Neuronal stem cell (in vitro differentiated cells): ENCODE measurements around the gene ARHGAP44.

Experiments
- DNase-seq: peaks from one replicate; pipeline ENCODE4 v3.0.0-alpha.2; 2013; ENCODE audit warnings: low spot score
- H2AFZ ChIP-seq: one replicate; pipeline ENCODE4 v1.6.1; 2013; ENCODE audit warnings: mild to moderate bottlenecking, low read length, inconsistent platforms
- H2AK5ac ChIP-seq: 2 replicates; pipeline ENCODE4 v1.6.1; 2013; ENCODE audit warnings: low read depth, mild to moderate bottlenecking, inconsistent platforms, low read length, moderate library complexity, mixed read lengths
- H2BK120ac ChIP-seq: 2 replicates; pipeline ENCODE4 v1.6.1; 2013; ENCODE audit warnings: low read depth, mild to moderate bottlenecking, inconsistent platforms, low read length, moderate library complexity, mixed read lengths
- H2BK12ac ChIP-seq: one replicate; pipeline ENCODE4 v1.6.1; 2013; ENCODE audit warnings: low read length, inconsistent platforms
- H2BK15ac ChIP-seq: 2 replicates; pipeline ENCODE4 v1.6.1; 2013; ENCODE audit warnings: mild to moderate bottlenecking, low read length, inconsistent platforms, mixed read lengths
- H2BK5ac ChIP-seq: one replicate; pipeline ENCODE4 v1.6.1; 2013; ENCODE audit warnings: inconsistent platforms, mild to moderate bottlenecking, low read length, moderate library complexity
- H3K14ac ChIP-seq: one replicate; pipeline ENCODE4 v1.6.1; 2013; ENCODE audit warnings: low read length, inconsistent platforms
- H3K18ac ChIP-seq: 2 replicates; pipeline ENCODE4 v1.6.1; 2013; ENCODE audit warnings: low read length, inconsistent platforms
- H3K23ac ChIP-seq: 2 replicates; pipeline ENCODE4 v1.6.1; 2013; ENCODE audit warnings: low read depth, mild to moderate bottlenecking, mixed read lengths, low read length, inconsistent platforms; ENCODE audit not compliant: poor library complexity
- H3K27ac ChIP-seq: replicated peaks from 3 replicates; pipeline ENCODE4 v1.5.1; 2013; ENCODE audit warnings: low read length, inconsistent platforms
- H3K27me3 ChIP-seq, 3 experiments: 2 replicates each; pipeline ENCODE4 v1.6.1; 2013; ENCODE audit warnings: low read length in 3 of 3, mild to moderate bottlenecking in 2 of 3, inconsistent platforms in 1 of 3, low read depth in 1 of 3, mixed read lengths in 1 of 3, moderate library complexity in 1 of 3; ENCODE audit not compliant: control insufficient read depth in 3 of 3, insufficient read depth in 3 of 3
- H3K36me3 ChIP-seq, 2 donors: replicated peaks in 1 of 2; 2 replicates each; pipeline ENCODE4 v1.6.1; 2013; ENCODE audit warnings: low read length in 2 of 2; ENCODE audit not compliant: control insufficient read depth in 2 of 2, insufficient read depth in 2 of 2
- H3K4ac ChIP-seq: 2 replicates; pipeline ENCODE4 v1.6.1; 2013; ENCODE audit warnings: inconsistent platforms, mild to moderate bottlenecking, low read length, moderate library complexity
- H3K4me1 ChIP-seq, 2 donors: 1 replicate in 1 of 2; 2 replicates in 1 of 2; pipeline ENCODE4 v1.6.1; 2013; ENCODE audit warnings: low read length in 2 of 2, low read depth in 1 of 2; ENCODE audit not compliant: control insufficient read depth in 2 of 2, insufficient read depth in 1 of 2
- H3K4me2 ChIP-seq: one replicate; pipeline ENCODE4 v1.6.1; 2013; ENCODE audit warnings: mild to moderate bottlenecking, low read length, inconsistent platforms; ENCODE audit not compliant: insufficient read depth, poor library complexity, severe bottlenecking
- H3K4me3 ChIP-seq, 2 donors: 2 replicates each; pipeline ENCODE4 v1.5.1; 2013; ENCODE audit warnings: low read length in 2 of 2, mild to moderate bottlenecking in 2 of 2, inconsistent platforms in 1 of 2, moderate library complexity in 1 of 2
- H3K79me1 ChIP-seq: one replicate; pipeline ENCODE4 v1.6.1; 2013; ENCODE audit warnings: low read depth, mild to moderate bottlenecking, inconsistent platforms, low read length, moderate library complexity
- H3K9ac ChIP-seq: one replicate; pipeline ENCODE4 v1.6.1; 2013; ENCODE audit warnings: mild to moderate bottlenecking, low read depth, low read length, inconsistent platforms; ENCODE audit not compliant: poor library complexity
- H3K9me3 ChIP-seq, 2 donors: replicated peaks in 1 of 2; 2 replicates each; pipeline versions ENCODE3 to v1.6.1; 2013; ENCODE audit warnings: low read length in 2 of 2, mild to moderate bottlenecking in 2 of 2, inconsistent platforms in 1 of 2, low read depth in 1 of 2, mixed read lengths in 1 of 2, moderate library complexity in 1 of 2; ENCODE audit not compliant: control insufficient read depth in 2 of 2, insufficient read depth in 1 of 2
- H4K8ac ChIP-seq: one replicate; pipeline ENCODE4 v1.6.1; 2013; ENCODE audit warnings: low read depth, mild to moderate bottlenecking, inconsistent platforms, low read length, moderate library complexity
- H4K91ac ChIP-seq: one replicate; pipeline ENCODE4 v1.6.1; 2013; ENCODE audit warnings: low read length, low read depth, mild to moderate bottlenecking, inconsistent platforms; ENCODE audit not compliant: poor library complexity
- WGBS, 2 donors: extraction: QIAGEN DNeasy Blood & Tissue Kit; methylation state at CpG; one replicate each; pipeline ENCODE4 v1.1.7; 2013; ENCODE audit warnings: missing lambda C conversion rate in 2 of 2, mixed read lengths in 1 of 2; ENCODE audit not compliant: insufficient read length in 2 of 2, insufficient replicate concordance in 1 of 2; ENCODE audit errors: extremely low coverage in 2 of 2; 5-methylcytosine and 5-hydroxymethylcytosine counted together

ARHGAP44 gene

DNA sequence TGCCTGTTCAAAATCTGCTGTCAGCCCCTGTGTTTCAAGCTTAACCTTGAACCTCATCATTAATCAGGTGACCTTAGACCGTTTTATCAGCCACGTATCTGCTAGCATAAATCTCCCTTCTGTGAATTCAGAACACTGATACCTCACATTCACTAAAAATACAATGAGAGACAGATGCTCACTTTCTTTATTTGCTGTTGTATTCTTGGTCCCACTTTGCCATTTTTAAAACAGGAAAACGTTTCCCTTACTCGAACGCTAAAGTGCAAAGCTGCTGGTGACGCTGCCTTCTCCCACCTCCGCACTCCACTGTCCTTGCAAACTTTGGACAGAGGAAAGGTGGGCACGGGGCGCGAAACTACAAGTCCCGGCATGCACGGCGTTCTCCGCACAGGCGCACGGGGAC, 220 bp upstream of the ARHGAP44 start:
- H4K8ac ChIP-seq = no peak overlapping the region
- no peaks in the 10 kb centered on the region for H3K9me3 ChIP-seq
- no peak overlapping the region for H3K14ac ChIP-seq
- no peak overlapping the region for H2BK120ac ChIP-seq
- no peak overlapping the region for H3K23ac ChIP-seq
- DNase-seq = no peak
- H4K91ac ChIP-seq = no peak overlapping the region
- H2AK5ac ChIP-seq = no peak overlapping the region
- H3K27me3 ChIP-seq = peaks cover 0 to 24% (median 0%) of the 10 kb centered on the region in 3 experiments
- no peak overlapping the region for H2BK5ac ChIP-seq
- no peak overlapping the region for H3K18ac ChIP-seq
- H2BK12ac ChIP-seq = no peak overlapping the region
- WGBS, 2 donors = no CpG with 5 or more reads among the region's 16 CpGs
- no peak overlapping the region for H3K4ac ChIP-seq
- peaks cover 0 to 6% of the 10 kb centered on the region in 2 donors for H3K4me1 ChIP-seq
- peak overlapping the region; percentile 59 to 96 for H3K4me3 ChIP-seq
- peaks cover 2% of the 10 kb centered on the region for H3K79me1 ChIP-seq
- no peaks in the 10 kb centered on the region for H3K36me3 ChIP-seq
- no peak overlapping the region for H3K27ac ChIP-seq
- peak overlapping the region; percentile 94 for H3K4me2 ChIP-seq
- H2BK15ac ChIP-seq = no peak overlapping the region
- no peak overlapping the region for H3K9ac ChIP-seq
- peak overlapping the region; percentile 98 for H2AFZ ChIP-seq

DNA sequence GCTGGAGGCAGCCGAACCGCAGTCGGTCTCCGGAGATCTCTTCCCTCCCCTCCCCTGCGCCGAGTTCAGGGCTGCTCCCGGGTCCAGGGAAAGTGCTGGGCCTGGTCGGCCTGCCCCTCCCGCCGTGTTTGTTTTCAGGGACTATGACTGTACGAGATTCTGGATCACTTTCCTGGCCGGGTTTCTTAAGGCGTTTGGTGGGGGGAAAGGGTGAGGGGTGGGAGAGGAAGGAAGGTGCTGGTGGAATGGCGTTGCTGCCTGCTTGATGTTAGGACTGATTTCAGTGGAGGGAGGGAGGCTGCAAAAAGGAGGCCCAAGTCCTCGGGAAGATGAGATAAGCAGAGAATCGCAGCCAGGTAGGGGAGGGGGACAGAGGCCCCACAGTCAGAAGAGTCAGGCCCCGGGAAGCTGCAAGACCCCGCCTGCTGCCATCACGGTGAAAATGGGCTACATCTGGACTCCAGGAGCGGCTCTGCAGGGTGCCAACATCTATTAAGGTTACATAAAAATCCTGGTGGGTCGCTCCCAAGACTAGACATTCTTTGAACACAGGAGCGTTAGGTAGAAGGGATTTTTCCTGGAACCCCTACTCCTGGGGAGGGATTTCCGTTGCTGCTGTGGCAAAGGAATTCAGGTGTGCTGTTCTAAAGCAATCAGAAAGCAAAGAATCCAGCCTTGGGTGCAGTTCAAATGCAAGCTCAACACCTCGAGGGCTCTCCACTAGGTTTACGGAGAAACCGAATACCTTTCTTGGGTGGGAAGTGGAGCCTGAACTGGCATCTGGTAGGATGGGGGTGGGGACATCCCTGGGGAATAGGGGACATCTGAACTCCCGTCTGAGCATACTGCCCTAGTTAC, 1.2 kb downstream of the ARHGAP44 start:
- Histone ChIP-seq H3K27ac (no peak overlapping the region), H2BK5ac (no peak overlapping the region), H3K27me3 (peaks cover 0 to 27% (median 0%) of the 10 kb centered on the region in 3 experiments), H4K91ac (no peak overlapping the region), H2BK15ac (no peak overlapping the region), H3K4ac (no peak overlapping the region), H3K9me3 (no peaks in the 10 kb centered on the region), H4K8ac (no peak overlapping the region), H2AFZ (peak overlapping the region; percentile 98), H2AK5ac (no peak overlapping the region), H2BK12ac (no peak overlapping the region), H3K4me2 (peak overlapping the region; percentile 94), H3K4me3 (peak overlapping the region; percentile 59 to 96), H3K18ac (peak overlapping the region; percentile 33), H3K23ac (peak overlapping the region; percentile 1), H3K79me1 (peaks cover 3% of the 10 kb centered on the region), H3K36me3 (no peaks in the 10 kb centered on the region), H2BK120ac (no peak overlapping the region), H3K9ac (peak overlapping the region; percentile 89), H3K14ac (no peak overlapping the region), H3K4me1 (peaks cover 0 to 6% of the 10 kb centered on the region in 2 donors)
- peak; percentile 6 for DNase-seq
- WGBS, 2 donors = no CpG with 5 or more reads among the region's 27 CpGs

- H3K4me3 ChIP-seq = no peak overlapping the region
- no peak overlapping the region for H2BK15ac ChIP-seq
- no CpG with 5 or more reads among the region's 6 CpGs for WGBS, 2 donors
- no peak overlapping the region for H2BK120ac ChIP-seq
- no peak overlapping the region for H3K14ac ChIP-seq
- H3K27me3 ChIP-seq = peaks cover 0 to 23% (median 0%) of the 10 kb centered on the region in 3 experiments
- no peak overlapping the region for H3K27ac ChIP-seq
- H3K79me1 ChIP-seq = peaks cover 4% of the 10 kb centered on the region
- no peak overlapping the region for H2BK12ac ChIP-seq
- no peaks in the 10 kb centered on the region for H3K9me3 ChIP-seq
- H3K23ac ChIP-seq = no peak overlapping the region
- H4K8ac ChIP-seq = no peak overlapping the region
- no peak overlapping the region for H2AFZ ChIP-seq
- H3K4me2 ChIP-seq = no peak overlapping the region
- H3K4me1 ChIP-seq = peaks cover 0 to 5% of the 10 kb centered on the region in 2 donors
- H3K9ac ChIP-seq = no peak overlapping the region
- H2AK5ac ChIP-seq = no peak overlapping the region
- H3K18ac ChIP-seq = no peak overlapping the region
- no peaks in the 10 kb centered on the region for H3K36me3 ChIP-seq
- H3K4ac ChIP-seq = no peak overlapping the region
- no peak for DNase-seq
- no peak overlapping the region for H4K91ac ChIP-seq
- H2BK5ac ChIP-seq = no peak overlapping the region
These were observed 5.7 kb downstream of the ARHGAP44 start for GRCh38 chr17:12794919-12795532.

GRCh38 chr17:12800855-12801365, 11.6 kb downstream of the ARHGAP44 start:
- H3K14ac ChIP-seq = no peak overlapping the region
- H4K8ac ChIP-seq = no peak overlapping the region
- H3K23ac ChIP-seq = no peak overlapping the region
- H3K4me2 ChIP-seq = no peak overlapping the region
- no peak for DNase-seq
- no peak overlapping the region for H2BK15ac ChIP-seq
- H2BK120ac ChIP-seq = no peak overlapping the region
- H3K36me3 ChIP-seq = no peaks in the 10 kb centered on the region
- no peak overlapping the region for H3K4me3 ChIP-seq
- no peaks in the 10 kb centered on the region for H3K9me3 ChIP-seq
- H2BK5ac ChIP-seq = no peak overlapping the region
- no peak overlapping the region for H3K9ac ChIP-seq
- H2AFZ ChIP-seq = no peak overlapping the region
- no peak overlapping the region for H4K91ac ChIP-seq
- WGBS, 2 donors = no CpG with 5 or more reads among the region's 3 CpGs
- H3K27me3 ChIP-seq = no peaks in the 10 kb centered on the region
- H3K79me1 ChIP-seq = peaks cover 1% of the 10 kb centered on the region
- no peak overlapping the region for H2BK12ac ChIP-seq
- H3K4ac ChIP-seq = no peak overlapping the region
- H3K18ac ChIP-seq = no peak overlapping the region
- no peaks in the 10 kb centered on the region for H3K4me1 ChIP-seq
- H3K27ac ChIP-seq = no peak overlapping the region
- H2AK5ac ChIP-seq = no peak overlapping the region
